Activated CD4-positive, alpha-beta T cell treated with anti-CD3 and anti-CD28 coated beads for 1 hour (primary cell): ENCODE data around the gene KBTBD8.

Experiments used
- DNase-seq: peaks from one replicate; pipeline ENCODE4 v3.0.0-alpha.2; 2020

Gene KBTBD8

GRCh38 chr3:67037615-67038014, 39.5 kb downstream of the KBTBD8 start:
- DNase-seq = no peak

GRCh38 chr3:67044295-67044694, 46.2 kb downstream of the KBTBD8 start:
- no peak for DNase-seq

GRCh38 chr3:67044955-67045354, 46.8 kb downstream of the KBTBD8 start:
- no peak for DNase-seq

GRCh38 chr3:67045711-67046465, 47.8 kb downstream of the KBTBD8 start:
- DNase-seq = no peak

- DNase-seq = no peak
Measured at GRCh38 chr3:67047051-67047450, 48.9 kb downstream of the KBTBD8 start.

- DNase-seq = no peak
Measured at GRCh38 chr3:67048067-67048714, 50.1 kb downstream of the KBTBD8 start.

GRCh38 chr3:67048715-67049074, 50.6 kb downstream of the KBTBD8 start:
- DNase-seq = no peak

GRCh38 chr3:67059443-67059842, 61.3 kb downstream of the KBTBD8 start:
- no peak for DNase-seq
